Fibroblast of upper back skin (primary cell): Measurements from ENCODE around the gene C9orf43.
"Not testable (repeated sequence)": the region's sequence is repeated elsewhere in the genome, so short reads cannot be mapped to it uniquely, and the experiment has no call there.

Source experiments
- DNase-seq: peaks from one replicate; pipeline ENCODE4 v3.0.0-alpha.2; 2013

The C9orf43 gene

GRCh38 chr9:113381909-113382411 lies 28.6 kb upstream of the C9orf43 start:
- no peak for DNase-seq

GRCh38 chr9:113386571-113387393 lies 23.8 kb upstream of the C9orf43 start:
- no peak for DNase-seq

- no peak for DNase-seq
Observed at GRCh38 chr9:113387560-113388230, 22.9 kb upstream of the C9orf43 start.

- no peak for DNase-seq
Observed at GRCh38 chr9:113388833-113389232, 21.7 kb upstream of the C9orf43 start.

- DNase-seq: no peak
Observed at GRCh38 chr9:113389451-113389850, 21.1 kb upstream of the C9orf43 start.

- no peak for DNase-seq
Observed at GRCh38 chr9:113390192-113390960, 20.2 kb upstream of the C9orf43 start.

GRCh38 chr9:113391917-113392316 lies 18.6 kb upstream of the C9orf43 start:
- no peak for DNase-seq

- DNase-seq: no peak
Observed at GRCh38 chr9:113393281-113393680, 17.3 kb upstream of the C9orf43 start.

GRCh38 chr9:113395000-113395861 lies 15.3 kb upstream of the C9orf43 start:
- no peak for DNase-seq

- no peak for DNase-seq
Observed at GRCh38 chr9:113397203-113397631, 13.3 kb upstream of the C9orf43 start.

- DNase-seq: no peak
Observed at GRCh38 chr9:113398796-113399195, 11.8 kb upstream of the C9orf43 start.

- DNase-seq: no peak
Observed at GRCh38 chr9:113399646-113400200, 10.8 kb upstream of the C9orf43 start.

GRCh38 chr9:113401027-113401792 lies 9.3 kb upstream of the C9orf43 start, which contains the start of gene ALAD:
Gene ALAD (minus strand): TSS chr9:113401284. CDS start chr9:113393559, 7,725 bp downstream.
- DNase-seq: peak; percentile 98

- DNase-seq: no peak
Observed at GRCh38 chr9:113403646-113404045, 6.9 kb upstream of the C9orf43 start.

GRCh38 chr9:113406353-113406752 lies 4.2 kb upstream of the C9orf43 start:
- DNase-seq: not testable (repeated sequence)

GRCh38 chr9:113406873-113407511 lies 3.6 kb upstream of the C9orf43 start:
- peak; percentile 62 for DNase-seq

GRCh38 chr9:113409481-113409880 lies 1.1 kb upstream of the C9orf43 start:
- DNase-seq: no peak

- no peak for DNase-seq
Observed at GRCh38 chr9:113409883-113410206, 702 bp upstream of the C9orf43 start.

GRCh38 chr9:113416149-113416721 lies 5.7 kb downstream of the C9orf43 start:
- DNase-seq: no peak

- no peak for DNase-seq
Observed at GRCh38 chr9:113417370-113417769, 6.8 kb downstream of the C9orf43 start.
